Measurements from ENCODE around the gene KCNE4.

The KCNE4 gene

GRCh38 chr2:223081789-223082188, 29.8 kb downstream of the KCNE4 start:
- Histone ChIP-seq H3K9me3 (ENCODE audit: severe bottlenecking) (no peaks in the 10 kb centered on the region), H3K4me3 (ENCODE audit: severe bottlenecking) (no peak overlapping the region), H3K27me3 (ENCODE audit: insufficient read depth, poor library complexity, severe bottlenecking) (no peaks in the 10 kb centered on the region), H3K36me3 (ENCODE audit: low read depth) (no peaks in the 10 kb centered on the region), H3K27ac (ENCODE audit: poor library complexity, severe bottlenecking) (no peak overlapping the region), H3K4me1 (ENCODE audit: insufficient read depth, poor library complexity, severe bottlenecking) (no peaks in the 10 kb centered on the region)
- no peak for TF ChIP-seq CTCF (IDR thresholded peaks at IDR 0.05; ENCODE audit: poor library complexity, severe bottlenecking)
- ATAC-seq (ENCODE audit: low read depth) = no peak
- DNase-seq (ENCODE audit: low spot score) = no peak

- no peaks in the 10 kb centered on the region for H3K36me3 ChIP-seq (ENCODE audit: low read depth)
Measured at GRCh38 chr2:223082706-223083105, 30.7 kb downstream of the KCNE4 start.

GRCh38 chr2:223083402-223084070, 31.5 kb downstream of the KCNE4 start:
- H3K27ac ChIP-seq (ENCODE audit: poor library complexity, severe bottlenecking) = no peak overlapping the region
- H3K4me1 ChIP-seq (ENCODE audit: insufficient read depth, poor library complexity, severe bottlenecking) = no peaks in the 10 kb centered on the region
- no peak overlapping the region for H3K4me3 ChIP-seq (ENCODE audit: severe bottlenecking)
- H3K27me3 ChIP-seq (ENCODE audit: insufficient read depth, poor library complexity, severe bottlenecking) = no peaks in the 10 kb centered on the region
- no peak for TF ChIP-seq CTCF (IDR thresholded peaks at IDR 0.05; ENCODE audit: poor library complexity, severe bottlenecking)
- DNase-seq (ENCODE audit: low spot score) (no peak), ATAC-seq (ENCODE audit: low read depth) (no peak)
- H3K36me3 ChIP-seq (ENCODE audit: low read depth) = no peaks in the 10 kb centered on the region
- no peaks in the 10 kb centered on the region for H3K9me3 ChIP-seq (ENCODE audit: severe bottlenecking)

More at GRCh38 chr2:223082706-223083105, 30.7 kb downstream of the KCNE4 start:
- TF ChIP-seq CTCF (IDR thresholded peaks at IDR 0.05; ENCODE audit: poor library complexity, severe bottlenecking) = no peak
- no peak overlapping the region for H3K27ac ChIP-seq (ENCODE audit: poor library complexity, severe bottlenecking)
- H3K4me3 ChIP-seq (ENCODE audit: severe bottlenecking) = no peak overlapping the region
- no peak for DNase-seq (ENCODE audit: low spot score)
- ATAC-seq (ENCODE audit: low read depth) = no peak
- no peaks in the 10 kb centered on the region for H3K27me3 ChIP-seq (ENCODE audit: insufficient read depth, poor library complexity, severe bottlenecking)
- no peaks in the 10 kb centered on the region for H3K9me3 ChIP-seq (ENCODE audit: severe bottlenecking)
- H3K4me1 ChIP-seq (ENCODE audit: insufficient read depth, poor library complexity, severe bottlenecking) = no peaks in the 10 kb centered on the region

- no peak overlapping the region for H3K27ac ChIP-seq (ENCODE audit: poor library complexity, severe bottlenecking)
- no peaks in the 10 kb centered on the region for H3K27me3 ChIP-seq (ENCODE audit: insufficient read depth, poor library complexity, severe bottlenecking)
- ATAC-seq (ENCODE audit: low read depth) = no peak
- no peaks in the 10 kb centered on the region for H3K36me3 ChIP-seq (ENCODE audit: low read depth)
- H3K9me3 ChIP-seq (ENCODE audit: severe bottlenecking) = no peaks in the 10 kb centered on the region
- no peaks in the 10 kb centered on the region for H3K4me1 ChIP-seq (ENCODE audit: insufficient read depth, poor library complexity, severe bottlenecking)
- no peak for DNase-seq (ENCODE audit: low spot score)
- H3K4me3 ChIP-seq (ENCODE audit: severe bottlenecking) = no peak overlapping the region
- no peak for TF ChIP-seq CTCF (IDR thresholded peaks at IDR 0.05; ENCODE audit: poor library complexity, severe bottlenecking)
Measured at GRCh38 chr2:223084873-223085272, 32.9 kb downstream of the KCNE4 start.

- TF ChIP-seq CTCF (IDR thresholded peaks at IDR 0.05; ENCODE audit: poor library complexity, severe bottlenecking) = no peak
- Histone ChIP-seq H3K9me3 (ENCODE audit: severe bottlenecking) (no peaks in the 10 kb centered on the region), H3K27ac (ENCODE audit: poor library complexity, severe bottlenecking) (no peak overlapping the region), H3K27me3 (ENCODE audit: insufficient read depth, poor library complexity, severe bottlenecking) (no peaks in the 10 kb centered on the region), H3K4me3 (ENCODE audit: severe bottlenecking) (no peak overlapping the region), H3K36me3 (ENCODE audit: low read depth) (no peaks in the 10 kb centered on the region), H3K4me1 (ENCODE audit: insufficient read depth, poor library complexity, severe bottlenecking) (no peaks in the 10 kb centered on the region)
- DNase-seq (ENCODE audit: low spot score) = no peak
- no peak for ATAC-seq (ENCODE audit: low read depth)
Measured at GRCh38 chr2:223086370-223086981, 34.5 kb downstream of the KCNE4 start.
